Liver (tissue), 3 donors: Measurements from ENCODE around the gene PGM5.
"Not testable (repeated sequence)": the region's sequence is repeated elsewhere in the genome, so short reads cannot be mapped to it uniquely, and the experiment has no call there.

Experiments
- FOXA1 ChIP-seq: IDR thresholded peaks from 2 replicates; pipeline ENCODE4 v1.6.1; 2016; ENCODE audit warnings: antibody characterized with exemption
- GABPA ChIP-seq, 2 donors: IDR thresholded peaks in 1 of 2; conservative IDR thresholded peaks in 1 of 2; 2 replicates each; pipeline ENCODE4 v1.6.1; 2016; ENCODE audit warnings: antibody characterized with exemption in 2 of 2, mild to moderate bottlenecking in 1 of 2, moderate library complexity in 1 of 2
- RAD21 ChIP-seq, 2 donors: IDR thresholded peaks; 2 replicates each; pipeline ENCODE4 v1.6.1; 2016; ENCODE audit warnings: antibody characterized with exemption in 2 of 2, mild to moderate bottlenecking in 2 of 2
- SP1 ChIP-seq: IDR thresholded peaks from 2 replicates; pipeline ENCODE4 v1.6.1; 2018; ENCODE audit warnings: antibody characterized with exemption, mild to moderate bottlenecking
- YY1 ChIP-seq: IDR thresholded peaks from 2 replicates; pipeline ENCODE4 v1.6.1; 2016; ENCODE audit warnings: antibody characterized with exemption, mild to moderate bottlenecking
- TF ChIP-seq, protein P1 (sequence below): fragments of 150-350 bp; IDR thresholded peaks from 2 replicates; pipeline ENCODE4 v1.5.1; 2017; ENCODE audit warnings: improper control_type of control experiment, low read depth, low read length; ENCODE audit not compliant: missing input control
- TF ChIP-seq, protein P2 (sequence below): IDR thresholded peaks from 2 replicates; pipeline ENCODE4 v1.6.1; 2016; ENCODE audit warnings: antibody characterized with exemption
- TF ChIP-seq, protein P3 (sequence below): IDR thresholded peaks from 2 replicates; pipeline ENCODE4 v1.6.1; 2016; ENCODE audit warnings: antibody characterized with exemption, mild to moderate bottlenecking
- donor health status: healthy.
- donor health status: healthy.

DNA sequence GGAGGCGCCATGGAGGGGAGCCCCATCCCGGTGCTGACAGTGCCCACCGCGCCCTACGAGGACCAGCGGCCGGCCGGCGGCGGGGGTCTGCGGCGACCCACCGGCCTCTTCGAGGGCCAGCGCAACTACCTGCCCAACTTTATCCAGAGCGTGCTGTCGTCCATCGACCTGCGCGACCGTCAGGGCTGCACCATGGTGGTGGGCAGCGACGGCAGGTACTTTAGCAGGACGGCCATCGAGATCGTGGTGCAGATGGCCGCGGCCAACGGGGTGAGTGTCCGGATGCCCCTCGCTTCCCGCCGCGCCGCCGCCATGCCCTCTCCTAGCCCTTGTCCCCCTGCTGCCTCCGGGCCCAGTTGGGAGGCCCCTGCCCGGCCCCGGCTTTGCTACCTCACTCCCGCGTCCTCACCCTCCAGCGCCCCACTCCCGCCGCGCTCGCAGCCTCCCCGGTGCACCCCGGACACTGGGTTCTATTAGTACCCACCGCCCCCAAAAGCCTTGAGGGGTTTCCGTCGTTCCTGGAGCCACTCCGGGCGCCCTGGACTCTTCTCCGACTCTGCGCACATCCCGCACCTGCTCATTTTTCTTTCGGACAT lies 806 bp downstream of the PGM5 start:
- TF ChIP-seq FOXA1; YY1; GABPA (IDR thresholded peaks at IDR 0.05 in 1 of 2, conservative IDR thresholded peaks at IDR 0.05 in 1 of 2); RAD21 (IDR thresholded peaks at IDR 0.05); SP1: not testable (repeated sequence)
- TF ChIP-seq, protein P1, sequence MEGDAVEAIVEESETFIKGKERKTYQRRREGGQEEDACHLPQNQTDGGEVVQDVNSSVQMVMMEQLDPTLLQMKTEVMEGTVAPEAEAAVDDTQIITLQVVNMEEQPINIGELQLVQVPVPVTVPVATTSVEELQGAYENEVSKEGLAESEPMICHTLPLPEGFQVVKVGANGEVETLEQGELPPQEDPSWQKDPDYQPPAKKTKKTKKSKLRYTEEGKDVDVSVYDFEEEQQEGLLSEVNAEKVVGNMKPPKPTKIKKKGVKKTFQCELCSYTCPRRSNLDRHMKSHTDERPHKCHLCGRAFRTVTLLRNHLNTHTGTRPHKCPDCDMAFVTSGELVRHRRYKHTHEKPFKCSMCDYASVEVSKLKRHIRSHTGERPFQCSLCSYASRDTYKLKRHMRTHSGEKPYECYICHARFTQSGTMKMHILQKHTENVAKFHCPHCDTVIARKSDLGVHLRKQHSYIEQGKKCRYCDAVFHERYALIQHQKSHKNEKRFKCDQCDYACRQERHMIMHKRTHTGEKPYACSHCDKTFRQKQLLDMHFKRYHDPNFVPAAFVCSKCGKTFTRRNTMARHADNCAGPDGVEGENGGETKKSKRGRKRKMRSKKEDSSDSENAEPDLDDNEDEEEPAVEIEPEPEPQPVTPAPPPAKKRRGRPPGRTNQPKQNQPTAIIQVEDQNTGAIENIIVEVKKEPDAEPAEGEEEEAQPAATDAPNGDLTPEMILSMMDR: not testable (repeated sequence)
- TF ChIP-seq, protein P2, sequence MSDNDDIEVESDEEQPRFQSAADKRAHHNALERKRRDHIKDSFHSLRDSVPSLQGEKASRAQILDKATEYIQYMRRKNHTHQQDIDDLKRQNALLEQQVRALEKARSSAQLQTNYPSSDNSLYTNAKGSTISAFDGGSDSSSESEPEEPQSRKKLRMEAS: not testable (repeated sequence)
- TF ChIP-seq, protein P3, sequence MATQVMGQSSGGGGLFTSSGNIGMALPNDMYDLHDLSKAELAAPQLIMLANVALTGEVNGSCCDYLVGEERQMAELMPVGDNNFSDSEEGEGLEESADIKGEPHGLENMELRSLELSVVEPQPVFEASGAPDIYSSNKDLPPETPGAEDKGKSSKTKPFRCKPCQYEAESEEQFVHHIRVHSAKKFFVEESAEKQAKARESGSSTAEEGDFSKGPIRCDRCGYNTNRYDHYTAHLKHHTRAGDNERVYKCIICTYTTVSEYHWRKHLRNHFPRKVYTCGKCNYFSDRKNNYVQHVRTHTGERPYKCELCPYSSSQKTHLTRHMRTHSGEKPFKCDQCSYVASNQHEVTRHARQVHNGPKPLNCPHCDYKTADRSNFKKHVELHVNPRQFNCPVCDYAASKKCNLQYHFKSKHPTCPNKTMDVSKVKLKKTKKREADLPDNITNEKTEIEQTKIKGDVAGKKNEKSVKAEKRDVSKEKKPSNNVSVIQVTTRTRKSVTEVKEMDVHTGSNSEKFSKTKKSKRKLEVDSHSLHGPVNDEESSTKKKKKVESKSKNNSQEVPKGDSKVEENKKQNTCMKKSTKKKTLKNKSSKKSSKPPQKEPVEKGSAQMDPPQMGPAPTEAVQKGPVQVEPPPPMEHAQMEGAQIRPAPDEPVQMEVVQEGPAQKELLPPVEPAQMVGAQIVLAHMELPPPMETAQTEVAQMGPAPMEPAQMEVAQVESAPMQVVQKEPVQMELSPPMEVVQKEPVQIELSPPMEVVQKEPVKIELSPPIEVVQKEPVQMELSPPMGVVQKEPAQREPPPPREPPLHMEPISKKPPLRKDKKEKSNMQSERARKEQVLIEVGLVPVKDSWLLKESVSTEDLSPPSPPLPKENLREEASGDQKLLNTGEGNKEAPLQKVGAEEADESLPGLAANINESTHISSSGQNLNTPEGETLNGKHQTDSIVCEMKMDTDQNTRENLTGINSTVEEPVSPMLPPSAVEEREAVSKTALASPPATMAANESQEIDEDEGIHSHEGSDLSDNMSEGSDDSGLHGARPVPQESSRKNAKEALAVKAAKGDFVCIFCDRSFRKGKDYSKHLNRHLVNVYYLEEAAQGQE: not testable (repeated sequence)
